ENCODE measurements around the gene ESPNL.
"Not testable (repeated sequence)": the region's sequence is repeated elsewhere in the genome, so short reads cannot be mapped to it uniquely, and the experiment has no call there.

The ESPNL gene

DNA sequence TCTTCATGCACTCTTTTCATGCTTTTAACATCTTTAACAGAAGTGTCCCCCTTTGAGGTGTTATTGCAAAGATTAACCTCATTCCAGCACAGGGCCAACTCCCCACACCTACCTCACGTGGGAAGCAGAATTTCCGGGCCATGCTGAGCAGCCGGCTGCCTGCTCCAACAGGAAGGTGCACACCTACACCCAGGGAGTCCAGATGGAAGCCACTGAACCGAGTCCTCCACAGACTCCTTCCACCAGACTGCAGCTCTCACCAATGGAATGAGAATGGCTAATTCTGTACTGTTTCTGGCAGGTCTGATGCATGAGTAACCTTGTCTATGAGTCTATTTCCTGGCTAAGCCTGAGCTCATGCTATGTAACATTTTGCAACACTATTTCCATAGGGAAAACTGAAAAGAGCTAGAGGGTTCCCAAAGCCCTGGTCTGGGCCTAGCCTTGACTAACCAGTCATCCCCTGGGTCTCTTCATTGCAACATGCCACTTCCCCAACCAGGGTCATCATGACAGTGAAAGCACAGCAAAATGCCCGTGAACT is 69.6 kb downstream of the ESPNL start:
- DNase-seq (ENCODE audit: low read depth, low spot score): no peak

DNA sequence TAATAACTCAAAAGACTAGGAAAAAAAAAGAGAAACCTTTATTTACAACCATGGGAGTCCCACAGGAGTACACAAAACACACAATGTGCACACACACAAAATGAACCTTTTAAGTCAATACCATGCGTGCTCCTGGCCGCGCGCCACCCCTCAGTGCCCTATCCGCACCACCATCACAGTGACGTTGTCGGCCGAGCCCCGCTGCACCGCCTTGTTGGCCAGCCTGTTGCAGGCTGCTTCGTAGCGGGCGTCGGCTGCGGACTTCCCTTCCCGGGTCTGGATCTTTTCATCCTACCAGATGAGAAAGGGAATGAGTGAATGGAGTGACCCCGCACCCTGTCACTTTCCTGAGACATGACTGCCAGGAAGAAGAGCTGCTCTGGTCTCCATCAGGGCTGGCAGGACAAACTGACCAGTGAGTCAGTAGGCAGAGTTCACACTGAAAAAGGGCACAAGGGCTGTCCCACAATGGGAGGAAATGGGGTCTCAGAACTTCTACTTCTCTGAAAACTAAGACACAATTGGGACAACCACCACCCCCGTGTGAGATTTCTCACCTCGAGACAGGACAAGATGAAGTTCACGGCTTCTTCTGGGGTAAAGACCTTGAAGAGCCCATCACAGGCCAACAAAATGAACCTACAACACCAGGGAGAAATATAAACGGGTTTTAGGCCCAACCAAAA is 70.4 kb downstream of the ESPNL start:
- DNase-seq (ENCODE audit: low read depth, low spot score): no peak

DNA sequence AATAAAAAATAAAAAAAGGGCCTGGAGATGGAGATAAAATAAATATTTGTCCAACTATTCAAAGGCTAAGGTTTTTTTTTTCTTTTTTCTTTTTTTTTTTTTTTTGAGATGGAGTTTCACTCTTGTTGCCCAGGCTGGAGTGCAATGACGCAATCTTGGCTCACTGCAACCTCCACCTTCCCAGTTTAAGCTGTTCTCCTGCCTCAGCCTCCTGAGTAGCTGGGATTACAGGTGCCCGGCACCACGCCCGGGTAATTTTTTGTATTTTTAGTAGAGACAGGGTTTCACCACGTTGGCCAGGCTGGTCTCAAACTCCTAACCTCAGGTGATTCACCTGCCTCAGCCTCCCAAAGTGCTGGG is 70.9 kb downstream of the ESPNL start:
- not testable (repeated sequence) for DNase-seq (ENCODE audit: low read depth, low spot score)

DNA sequence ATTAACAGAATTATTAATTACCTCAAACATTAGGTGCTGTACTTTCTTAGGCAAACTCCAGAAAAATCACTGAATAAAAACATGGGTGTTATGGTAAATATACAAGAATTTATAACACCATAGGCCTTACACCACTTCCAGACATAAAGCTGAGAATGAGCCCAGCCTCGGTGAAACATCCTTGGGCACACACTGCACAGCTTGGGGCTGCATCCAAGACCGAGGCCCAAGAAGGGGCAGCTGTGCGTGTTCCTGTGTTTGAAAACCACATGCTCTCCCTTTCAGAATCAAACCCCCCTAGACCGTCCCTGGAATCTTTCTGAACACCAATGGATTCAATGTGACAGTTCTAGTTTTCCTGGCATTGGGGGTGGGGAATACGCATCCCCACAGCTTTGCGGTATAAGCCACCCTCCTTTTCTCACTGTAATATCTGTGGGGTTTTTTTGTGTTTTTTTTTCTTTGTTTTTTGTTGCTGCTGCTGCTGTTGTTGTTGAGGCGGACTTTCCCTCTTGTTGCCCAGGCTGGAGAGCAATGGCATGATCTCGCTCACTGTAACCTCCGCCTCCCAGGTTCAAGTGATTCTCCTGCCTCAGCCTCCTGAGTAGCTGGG is 71.5 kb downstream of the ESPNL start:
- no peak for DNase-seq (ENCODE audit: low read depth, low spot score)

DNA sequence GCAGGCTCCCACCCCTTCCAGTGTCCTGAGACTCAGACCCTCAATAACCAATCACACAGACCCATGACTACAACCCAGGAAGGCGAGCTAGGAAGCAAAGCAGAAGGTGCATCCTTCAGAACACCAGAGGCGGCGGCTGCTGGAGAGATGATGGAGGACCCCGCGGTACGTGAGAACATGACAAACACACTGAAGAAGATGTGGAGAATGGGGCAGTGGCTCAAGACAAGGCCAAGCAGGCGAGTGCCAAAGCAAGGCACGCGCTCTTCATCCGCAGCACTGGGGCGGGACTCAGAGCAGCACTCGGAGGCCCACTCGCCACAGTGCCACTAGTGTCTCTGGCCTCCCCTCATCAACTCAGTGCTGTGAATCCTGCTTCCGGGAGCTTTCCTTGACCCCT is 72.3 kb downstream of the ESPNL start:
- DNase-seq (ENCODE audit: low read depth, low spot score): no peak

DNA sequence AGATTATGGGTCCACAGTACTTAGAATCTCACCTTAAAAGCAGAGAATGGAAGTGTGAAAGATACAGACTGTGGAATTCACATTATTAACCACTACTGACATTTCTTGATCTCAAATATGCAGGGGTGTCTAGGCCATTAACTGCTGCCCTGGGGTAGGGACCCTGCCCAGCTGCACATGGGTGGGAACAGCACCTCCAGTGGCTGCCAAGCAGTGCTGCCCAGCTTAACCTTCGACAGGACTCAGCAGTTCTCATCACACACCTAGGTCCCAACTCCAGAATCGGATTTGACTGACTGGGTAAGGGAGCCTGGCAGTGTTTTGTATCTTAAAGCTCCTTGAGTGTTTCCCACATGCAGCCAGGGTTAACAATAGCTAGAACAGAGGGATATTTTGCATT is 73.6 kb downstream of the ESPNL start:
- DNase-seq (ENCODE audit: low read depth, low spot score): no peak

DNA sequence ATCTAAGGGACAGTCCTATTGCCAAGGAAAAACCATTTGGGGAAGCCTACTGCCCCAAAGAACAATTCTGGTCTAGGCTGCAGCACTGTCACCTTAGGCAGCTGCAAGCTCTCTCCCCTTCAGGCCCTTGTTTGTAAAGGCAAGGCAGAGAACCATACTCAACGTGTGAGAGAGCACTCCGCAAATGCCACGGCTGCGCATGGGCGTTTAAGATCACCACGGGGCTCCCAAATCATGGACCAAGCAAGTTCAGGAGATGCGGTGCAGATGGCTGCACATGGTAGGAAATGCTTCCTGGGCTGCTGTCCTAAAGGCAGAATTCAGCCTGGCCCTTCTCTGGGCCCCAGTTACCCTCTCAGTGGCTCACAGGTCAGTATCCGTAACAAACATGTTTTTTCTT is 74.2 kb downstream of the ESPNL start:
- DNase-seq (ENCODE audit: low read depth, low spot score): no peak

DNA sequence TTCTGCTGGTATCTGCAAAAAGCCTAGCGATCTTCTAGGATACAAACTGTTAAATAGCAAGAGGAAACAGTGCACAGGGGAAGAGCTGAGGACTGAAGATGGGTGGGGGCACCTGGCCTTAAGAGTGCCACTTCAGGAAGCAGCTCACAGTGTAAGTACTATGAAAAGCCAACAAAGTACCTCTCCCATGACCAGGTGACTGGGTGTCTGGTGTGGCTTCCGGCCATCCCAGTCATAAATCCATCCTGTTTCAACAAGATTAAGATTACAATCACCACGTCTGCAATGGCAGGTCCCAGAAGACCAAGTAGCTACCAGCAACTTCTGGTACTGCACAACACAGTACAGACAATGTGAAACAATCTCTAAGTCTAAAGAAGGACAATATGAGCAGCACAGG is 74.6 kb downstream of the ESPNL start:
- DNase-seq (ENCODE audit: low read depth, low spot score): no peak

DNA sequence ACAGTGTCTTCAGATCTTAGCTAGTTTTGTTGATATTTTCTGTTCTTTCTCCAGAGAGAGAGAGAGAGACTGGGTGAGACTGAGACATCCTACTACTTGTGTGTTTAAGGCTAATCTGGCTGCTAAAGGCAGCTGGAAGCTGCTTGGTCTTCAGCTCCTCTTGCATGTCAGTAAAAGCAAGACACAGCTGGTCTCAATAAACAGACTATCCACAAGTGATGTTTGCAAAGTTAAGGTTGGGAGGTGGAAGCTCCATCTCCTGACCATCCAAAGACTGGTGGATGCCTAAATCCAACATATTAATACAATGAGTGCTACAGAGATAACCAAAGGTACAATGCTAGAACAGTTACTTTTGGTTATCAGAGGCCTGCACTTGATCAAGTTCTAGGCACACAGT is 76.5 kb downstream of the ESPNL start:
- DNase-seq (ENCODE audit: low read depth, low spot score): no peak

DNA sequence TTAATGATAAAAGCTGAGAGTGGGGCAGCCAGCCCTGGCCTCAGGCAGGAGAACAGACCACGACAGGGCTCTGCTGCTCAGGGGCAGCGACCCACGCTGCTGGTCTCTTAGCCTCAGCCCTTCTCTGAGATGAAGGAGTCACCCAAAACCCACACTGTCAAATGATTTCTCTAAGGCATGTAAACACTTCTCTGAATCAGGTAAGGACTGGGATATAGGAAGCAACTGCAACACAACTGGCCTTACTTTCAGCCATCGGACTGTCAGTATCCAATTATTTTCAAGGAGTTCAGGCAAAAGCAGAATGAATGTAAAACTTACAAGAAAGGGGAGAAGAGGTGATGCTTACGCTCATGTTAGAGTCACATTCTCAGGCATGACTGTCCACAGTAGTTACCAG is 80.4 kb downstream of the ESPNL start:
- no peak for DNase-seq (ENCODE audit: low read depth, low spot score)

DNA sequence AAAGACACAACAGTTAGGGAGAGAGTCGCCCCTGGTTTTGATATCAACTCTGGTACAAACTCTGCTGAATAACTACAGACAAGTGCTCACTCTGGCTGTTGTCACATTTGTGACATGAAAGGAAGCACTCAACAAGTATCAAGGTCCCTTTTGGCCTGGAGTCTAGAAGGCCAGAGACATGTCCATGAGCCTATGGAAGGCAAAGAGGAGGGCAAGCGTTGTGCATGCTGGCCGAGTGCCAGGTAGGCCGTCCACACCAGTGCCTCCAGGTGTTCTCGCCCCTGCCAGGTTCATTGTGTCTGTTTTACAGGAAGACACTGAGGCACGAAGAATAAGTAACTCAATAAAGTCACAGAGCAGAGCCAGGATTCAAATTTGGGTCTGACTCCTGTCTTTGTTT is 82.2 kb downstream of the ESPNL start:
- DNase-seq (ENCODE audit: low read depth, low spot score): no peak
